K562 (cell line): ENCODE results near the gene ASB7. TPM values are rescaled to one million over a fixed set of nuclear protein-coding genes. Genes with fewer than 3 reads are reported as not detected.
A peak's percentile ranks its signal among the peaks of the same experiment; 100 is the strongest.

Experiments used
- AFF1 ChIP-seq, 2 experiments: fragments of 450-650 bp; IDR thresholded peaks; 2 replicates each; pipeline ENCODE4 v1.6.1; 2018; ENCODE audit warnings: mild to moderate bottlenecking in 2 of 2, low read depth in 1 of 2; ENCODE audit not compliant: partially characterized antibody in 2 of 2
- CBFA2T2 ChIP-seq: fragments of 450-650 bp; conservative IDR thresholded peaks from 2 replicates; pipeline ENCODE4 v1.6.1; 2017; ENCODE audit warnings: mild to moderate bottlenecking
- CBX8 ChIP-seq: fragments of 200-600 bp; sonication (generic); IDR thresholded peaks from 2 replicates; pipeline ENCODE4 v1.6.1; 2012; ENCODE audit warnings: borderline replicate concordance, mixed run types, low read depth, mild to moderate bottlenecking, moderate library complexity, mixed read lengths, low read length, control low read depth, inconsistent platforms; ENCODE audit not compliant: poor library complexity, severe bottlenecking; ENCODE audit errors: extremely low read depth
- CHD2 ChIP-seq: IDR thresholded peaks from 2 replicates; pipeline ENCODE4 v1.6.1; 2011; ENCODE audit warnings: low read depth, low read length
- DEAF1 ChIP-seq: fragments of 450-650 bp; formaldehyde crosslinking; IDR thresholded peaks from 2 replicates; pipeline ENCODE4 v1.4.0; 2020; ENCODE audit warnings: mild to moderate bottlenecking, moderate library complexity
- E2F6 ChIP-seq, 2 experiments: IDR thresholded peaks; 2 replicates each; pipeline ENCODE4 v1.6.1; 2011; ENCODE audit warnings: borderline replicate concordance in 1 of 2, control low read depth in 1 of 2, low read depth in 1 of 2, low read length in 1 of 2, mild to moderate bottlenecking in 1 of 2, mixed read lengths in 1 of 2, moderate library complexity in 1 of 2; ENCODE audit not compliant: insufficient read depth in 1 of 2, insufficient read length in 1 of 2, poor library complexity in 1 of 2, severe bottlenecking in 1 of 2; ENCODE audit errors: extremely low read depth in 1 of 2
- FOSL1 ChIP-seq: fragments of 200-800 bp; sonication (Bioruptor generic); conservative IDR thresholded peaks from 2 replicates; pipeline ENCODE4 v1.6.1; 2016; ENCODE audit warnings: missing genetic modification characterization, missing compliant biosample characterization
- HSF4 ChIP-seq: fragments of 250-450 bp; sonication (Bioruptor Pico); IDR thresholded peaks from 2 replicates; pipeline ENCODE4 v2.1.2; 2022; ENCODE audit warnings: mild to moderate bottlenecking, moderate library complexity, borderline replicate concordance
- IRF2 ChIP-seq: sonication (generic); formaldehyde crosslinking; IDR thresholded peaks from 2 replicates; pipeline ENCODE4 v1.8.1; 2022; ENCODE audit warnings: mild to moderate bottlenecking, missing genetic modification reagents
- NR2F6 ChIP-seq: fragments of 450-650 bp; formaldehyde crosslinking; IDR thresholded peaks from 2 replicates; pipeline ENCODE4 v1.4.0; 2020; ENCODE audit warnings: mild to moderate bottlenecking
- SFPQ ChIP-seq: fragments of 200-400 bp; formaldehyde crosslinking; IDR thresholded peaks from 2 replicates; pipeline ENCODE4 v1.6.1; 2017; ENCODE audit warnings: mild to moderate bottlenecking, low read depth, low read length, moderate library complexity
- SP1 ChIP-seq: sonication (generic); formaldehyde crosslinking; IDR thresholded peaks from 2 replicates; pipeline ENCODE4 v1.8.1; 2022; ENCODE audit warnings: mild to moderate bottlenecking, missing genetic modification reagents
- SPI1 ChIP-seq: IDR thresholded peaks from 2 replicates; pipeline ENCODE4 v1.6.1; 2011; ENCODE audit warnings: low read depth, low read length, control low read depth, borderline replicate concordance
- TAF7 ChIP-seq: fragments of 450-650 bp; IDR thresholded peaks from 2 replicates; pipeline ENCODE4 v1.6.1; 2016; ENCODE audit warnings: missing genetic modification characterization, missing compliant biosample characterization
- TEAD2 ChIP-seq: fragments of 450-650 bp; IDR thresholded peaks from 2 replicates; pipeline ENCODE4 v1.6.1; 2016; ENCODE audit warnings: missing genetic modification characterization, control low read depth, missing compliant biosample characterization
- ZBTB5 ChIP-seq: fragments of 450-650 bp; IDR thresholded peaks from 2 replicates; pipeline ENCODE4 v1.6.1; 2017; ENCODE audit warnings: antibody characterized with exemption
- ZNF3 ChIP-seq: fragments of 250-450 bp; sonication (Bioruptor Pico); IDR thresholded peaks from 2 replicates; pipeline ENCODE4 v1.5.0; 2021; ENCODE audit warnings: mild to moderate bottlenecking, moderate library complexity
- polyA plus RNA-seq, 8 experiments: library from polyadenylated mRNA; depleted of rRNA in 4 of 8; stranded (reverse) in 5 of 8; unstranded in 3 of 8; fragments of >200 nt; fragmentation: Nextera tagmentation in 2 of 8; fragmentation: Illumina TruSeq in 1 of 8; extraction: Ambion mirVana in 2 of 8; extraction: Trizol in 1 of 8; gene quantifications; 2 replicates each; pipeline versions ENCODE4 v1.2.1 to v1.2.3, GENCODE V29; 2011 to 2014; ENCODE audit warnings: inconsistent platforms in 1 of 8, missing spikeins in 1 of 8
- total RNA-seq, 7 experiments: library from RNA; depleted of rRNA in 6 of 7; stranded (reverse); fragments of >200 nt in 6 of 7; fragmentation: Illumina TruSeq in 2 of 7; extraction: Trizol in 2 of 7; gene quantifications; 2 replicates each; pipeline versions ENCODE4 v1.2.1 to v1.2.3, GENCODE V29; 2011 to 2021; ENCODE audit warnings: low replicate concordance in 1 of 7

ASB7 gene
- total and polyA plus RNA-seq, 9 of the 15 experiments (the other 6 are each of a cell fraction or from before 2014, with no cell fraction given): 1.8 to 10.1 (median 6.8) TPM

GRCh38 chr15:100596792-100597191 lies 5.6 kb upstream of the ASB7 start (continued):
- no peak for TF ChIP-seq SFPQ
- no peak for TF ChIP-seq FOSL1 (tag)
- no peak for TF ChIP-seq SPI1
- TF ChIP-seq ZNF3 (CRISPR knock-in tag): no peak
- TF ChIP-seq CBX8: no peak
- no peak for TF ChIP-seq TEAD2 (tag)
- TF ChIP-seq HSF4 (CRISPR knock-in tag): no peak
- TF ChIP-seq E2F6 (IDR thresholded peaks at IDR 0.05; ENCODE audit: borderline replicate concordance in 1 of 2, extremely low read depth in 1 of 2, insufficient read depth in 1 of 2, insufficient read length in 1 of 2, low read depth in 1 of 2, low read length in 1 of 2, poor library complexity in 1 of 2, severe bottlenecking in 1 of 2): no peak
- no peak for TF ChIP-seq CHD2
- no peak for TF ChIP-seq IRF2 (CRISPR knock-in tag)
- TF ChIP-seq DEAF1 (CRISPR knock-in tag): no peak
- TF ChIP-seq TAF7 (tag): no peak
- TF ChIP-seq CBFA2T2: no peak
- TF ChIP-seq AFF1 (IDR thresholded peaks at IDR 0.05; ENCODE audit: low read depth in 1 of 2, partially characterized antibody in 2 of 2): no peak
- peak; percentile 69 for TF ChIP-seq SP1 (CRISPR knock-in tag)
- TF ChIP-seq ZBTB5: no peak
- TF ChIP-seq NR2F6 (CRISPR knock-in tag): no peak
